ENCODE measurements around the gene PEX14.

GRCh38 chr1:10429868-10430215 is 44.9 kb upstream of the PEX14 start:
- TF ChIP-seq, protein P1, sequence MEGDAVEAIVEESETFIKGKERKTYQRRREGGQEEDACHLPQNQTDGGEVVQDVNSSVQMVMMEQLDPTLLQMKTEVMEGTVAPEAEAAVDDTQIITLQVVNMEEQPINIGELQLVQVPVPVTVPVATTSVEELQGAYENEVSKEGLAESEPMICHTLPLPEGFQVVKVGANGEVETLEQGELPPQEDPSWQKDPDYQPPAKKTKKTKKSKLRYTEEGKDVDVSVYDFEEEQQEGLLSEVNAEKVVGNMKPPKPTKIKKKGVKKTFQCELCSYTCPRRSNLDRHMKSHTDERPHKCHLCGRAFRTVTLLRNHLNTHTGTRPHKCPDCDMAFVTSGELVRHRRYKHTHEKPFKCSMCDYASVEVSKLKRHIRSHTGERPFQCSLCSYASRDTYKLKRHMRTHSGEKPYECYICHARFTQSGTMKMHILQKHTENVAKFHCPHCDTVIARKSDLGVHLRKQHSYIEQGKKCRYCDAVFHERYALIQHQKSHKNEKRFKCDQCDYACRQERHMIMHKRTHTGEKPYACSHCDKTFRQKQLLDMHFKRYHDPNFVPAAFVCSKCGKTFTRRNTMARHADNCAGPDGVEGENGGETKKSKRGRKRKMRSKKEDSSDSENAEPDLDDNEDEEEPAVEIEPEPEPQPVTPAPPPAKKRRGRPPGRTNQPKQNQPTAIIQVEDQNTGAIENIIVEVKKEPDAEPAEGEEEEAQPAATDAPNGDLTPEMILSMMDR (IDR thresholded peaks at IDR 0.05; ENCODE audit: insufficient read depth, low read length): no peak
- TF ChIP-seq POLR2AphosphoS5 (IDR thresholded peaks at IDR 0.05; ENCODE audit: low read depth) (no peak), REST (IDR thresholded peaks at IDR 0.05; ENCODE audit: insufficient replicate concordance, low read depth) (no peak), GABPA (IDR thresholded peaks at IDR 0.05; ENCODE audit: low read depth) (no peak)

Data from HL-60 (cell line).